Panc1 (cell line): ENCODE measurements around the gene GALNT16. TPM values are rescaled to one million over a fixed set of nuclear protein-coding genes. Genes with fewer than 3 reads are reported as not detected.

Source experiments
- ATAC-seq: fragments of 200-7000 bp; cut with Tn5 transposase; 2 replicates; pipeline ENCODE4 v1.9.1; 2020; ENCODE audit warnings: mild to moderate bottlenecking, moderate library complexity
- BruUV-seq: library from RNA; stranded (reverse); fragments of 400-500 nt; replicated peaks from 2 replicates; lab custom pipeline; 2021; lab: Mats Ljungman, UMichigan
- CTCF ChIA-PET: fragments of 300-600 bp; sonication (Branson Sonifier 250); formaldehyde crosslinking; loops from one replicate; lab custom pipeline; 2022; ENCODE audit warnings: antibody characterized with exemption; lab: Charles Lee
- POLR2A ChIA-PET: fragments of 300-600 bp; sonication (Branson Sonifier 250); formaldehyde crosslinking; loops from one replicate; lab custom pipeline; 2022; ENCODE audit warnings: antibody characterized with exemption; lab: Charles Lee
- DNase-seq: peaks from one replicate; pipeline ENCODE4 v3.0.0-alpha.2; 2010; ENCODE audit warnings: low read depth, low spot score
- H3K27ac ChIP-seq: 2 replicates; pipeline ENCODE4 v1.5.1; 2011; ENCODE audit warnings: mild to moderate bottlenecking, low read length, inconsistent platforms
- H3K27me3 ChIP-seq: fragments of 200-500 bp; sonication (Bioruptor generic); 2 replicates; pipeline ENCODE4 v1.6.0; 2014; ENCODE audit warnings: low read length, inconsistent platforms; ENCODE audit not compliant: control insufficient read depth, insufficient read depth
- H3K36me3 ChIP-seq: fragments of 200-500 bp; sonication (Bioruptor generic); 2 replicates; pipeline ENCODE4 v1.5.1; 2014; ENCODE audit warnings: inconsistent platforms, mild to moderate bottlenecking, low read length, moderate library complexity; ENCODE audit not compliant: control insufficient read depth, insufficient read depth
- H3K4me1 ChIP-seq: 2 replicates; pipeline ENCODE4 v1.5.1; 2011; ENCODE audit warnings: inconsistent platforms, mild to moderate bottlenecking, low read length, moderate library complexity; ENCODE audit not compliant: control insufficient read depth, insufficient read depth
- H3K4me3 ChIP-seq, 2 experiments: 2 replicates each; pipeline ENCODE4 v1.5.1; 2011 to 2012; ENCODE audit warnings: low read depth in 2 of 2, low read length in 2 of 2, mild to moderate bottlenecking in 2 of 2, inconsistent platforms in 1 of 2, moderate library complexity in 1 of 2
- H3K9me3 ChIP-seq: fragments of 200-500 bp; sonication (Bioruptor generic); 2 replicates; pipeline ENCODE4 v1.5.1; 2014; ENCODE audit warnings: low read depth, mild to moderate bottlenecking, inconsistent platforms, low read length, moderate library complexity; ENCODE audit not compliant: control insufficient read depth, insufficient read depth
- CTCF ChIP-seq: fragments of 450-650 bp; IDR thresholded peaks from 2 replicates; pipeline ENCODE4 v1.5.1; 2017; ENCODE audit warnings: mild to moderate bottlenecking
- POLR2AphosphoS5 ChIP-seq: IDR thresholded peaks from 2 replicates; pipeline ENCODE4 v1.6.1; 2012; ENCODE audit warnings: mild to moderate bottlenecking, low read depth, low read length, moderate library complexity
- REST ChIP-seq, 2 experiments: IDR thresholded peaks; 2 replicates each; pipeline ENCODE4 v1.6.1; 2011 to 2012; ENCODE audit warnings: low read depth in 2 of 2, control low read depth in 1 of 2, low read length in 1 of 2, mild to moderate bottlenecking in 1 of 2, moderate library complexity in 1 of 2; ENCODE audit not compliant: insufficient read depth in 1 of 2
- SIN3A ChIP-seq: IDR thresholded peaks from 2 replicates; pipeline ENCODE4 v1.6.1; 2012; ENCODE audit warnings: low read depth, mild to moderate bottlenecking, low read length, moderate library complexity, borderline replicate concordance; ENCODE audit not compliant: insufficient read depth
- TCF7L2 ChIP-seq: IDR thresholded peaks from 2 replicates; pipeline ENCODE4 v1.6.1; 2011; ENCODE audit warnings: mild to moderate bottlenecking, low read depth, low read length, inconsistent platforms
- in situ Hi-C: cut with HindIII; loops from 2 replicates; pipeline ENCODE4 v1.10.0; 2016; ENCODE audit warnings: low sequenced_read_pairs, low pct_unique_long_range_greater_than_20kb
- intact Hi-C: fragments of 100-400 bp; cut with micrococcal nuclease; formaldehyde crosslinking; loops from one replicate; pipeline ENCODE4 v1.10.0; 2022; ENCODE audit not compliant: unreplicated experiment
- total RNA-seq: library from RNA; stranded (reverse); gene quantifications from one replicate; pipeline ENCODE4 v1.2.1, GENCODE V29; 2021; ENCODE audit not compliant: unreplicated experiment

The GALNT16 gene
- total RNA-seq, 1 experiment from 2014 or later = 0.72 TPM

GRCh38 chr14:69370061-69370460 is 110.1 kb downstream of the GALNT16 start:
- in situ Hi-C loops (no loop called here), intact Hi-C loops (no loop called here)
- Histone ChIP-seq H3K27ac (no peak overlapping the region), H3K4me1 (no peaks in the 10 kb centered on the region), H3K27me3 (no peaks in the 10 kb centered on the region), H3K4me3 (no peak overlapping the region), H3K36me3 (no peaks in the 10 kb centered on the region), H3K9me3 (no peaks in the 10 kb centered on the region)
- no peak for DNase-seq
- POLR2A ChIA-PET = interaction anchor here (0.6 kb wide), 1 partner anchor 14 kb away, joined by 4 read pairs; no protein-coding TSS in a partner anchor
- BruUV-seq = no TSS peak
- no peak for ATAC-seq
- TF ChIP-seq SIN3A (no peak), CTCF (no peak), POLR2AphosphoS5 (no peak), REST (IDR thresholded peaks at IDR 0.05; ENCODE audit: insufficient read depth in 1 of 2, low read depth in 2 of 2, low read length in 1 of 2) (no peak), TCF7L2 (no peak)
- CTCF ChIA-PET = no interaction called here

- intact Hi-C loops (no loop called here), in situ Hi-C loops (no loop called here)
- Histone ChIP-seq H3K36me3 (no peaks in the 10 kb centered on the region), H3K9me3 (no peaks in the 10 kb centered on the region), H3K4me3 (no peak overlapping the region), H3K27me3 (no peaks in the 10 kb centered on the region), H3K4me1 (no peaks in the 10 kb centered on the region), H3K27ac (no peak overlapping the region)
- POLR2A ChIA-PET = no interaction called here
- CTCF ChIA-PET = no interaction called here
- BruUV-seq = no TSS peak
- no peak for ATAC-seq
- DNase-seq = no peak
- no peak for TF ChIP-seq REST (IDR thresholded peaks at IDR 0.05; ENCODE audit: insufficient read depth in 1 of 2, low read depth in 2 of 2, low read length in 1 of 2)
- no peak for TF ChIP-seq CTCF
- TF ChIP-seq TCF7L2 = no peak
- TF ChIP-seq SIN3A = no peak
- TF ChIP-seq POLR2AphosphoS5 = no peak
Measured at GRCh38 chr14:69372146-69372545, 112.2 kb downstream of the GALNT16 start.
